ENCODE measurements around the gene GRN. TPM values are rescaled to one million over a fixed set of nuclear protein-coding genes. Genes with fewer than 3 reads are reported as not detected.

The GRN gene
- total and polyA plus RNA-seq, 2 of the 8 experiments (the other 6 are each of a cell fraction or from before 2014, with no cell fraction given) = 108 to 387 TPM

DNA sequence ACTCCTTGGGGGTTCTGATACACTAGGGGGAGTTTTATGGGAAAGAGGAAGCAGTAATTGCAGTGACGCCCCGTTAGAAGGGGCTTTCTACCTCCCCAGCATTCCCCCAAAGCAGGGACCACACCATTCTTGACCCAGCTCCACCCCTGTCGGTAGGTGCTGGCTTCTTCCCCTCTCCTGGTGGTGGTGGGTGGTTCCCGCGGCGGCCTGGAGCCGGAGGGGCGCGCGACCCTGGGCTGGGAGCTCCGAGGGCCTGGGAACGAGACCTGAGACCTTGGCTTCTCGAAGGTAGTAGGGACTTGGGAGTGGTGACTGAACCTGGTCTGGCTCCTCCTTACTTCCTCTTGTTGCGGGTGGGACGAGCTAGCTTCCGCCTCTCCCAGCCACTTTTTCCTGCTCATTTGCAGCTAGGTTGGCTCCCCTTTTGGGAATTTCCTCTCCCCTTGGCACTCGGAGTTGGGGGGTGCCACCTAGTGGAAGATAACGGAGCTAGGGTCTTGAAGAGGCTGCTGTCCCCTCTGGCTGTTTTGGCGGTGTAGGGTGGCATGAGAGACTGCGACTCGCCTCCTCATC is 438 bp downstream of the GRN start:
- no peaks in the 10 kb centered on the region for H3K9me3 ChIP-seq (ENCODE audit: insufficient read depth in 2 of 2, low read depth in 1 of 2, low read length in 1 of 2)
- peaks cover 0 to 13% of the 10 kb centered on the region in 2 experiments for H4K20me1 ChIP-seq (replicated peaks in 1 of 2; ENCODE audit: control insufficient read depth in 1 of 2, insufficient read depth in 2 of 2, low read length in 2 of 2)
- TF ChIP-seq, protein P1, sequence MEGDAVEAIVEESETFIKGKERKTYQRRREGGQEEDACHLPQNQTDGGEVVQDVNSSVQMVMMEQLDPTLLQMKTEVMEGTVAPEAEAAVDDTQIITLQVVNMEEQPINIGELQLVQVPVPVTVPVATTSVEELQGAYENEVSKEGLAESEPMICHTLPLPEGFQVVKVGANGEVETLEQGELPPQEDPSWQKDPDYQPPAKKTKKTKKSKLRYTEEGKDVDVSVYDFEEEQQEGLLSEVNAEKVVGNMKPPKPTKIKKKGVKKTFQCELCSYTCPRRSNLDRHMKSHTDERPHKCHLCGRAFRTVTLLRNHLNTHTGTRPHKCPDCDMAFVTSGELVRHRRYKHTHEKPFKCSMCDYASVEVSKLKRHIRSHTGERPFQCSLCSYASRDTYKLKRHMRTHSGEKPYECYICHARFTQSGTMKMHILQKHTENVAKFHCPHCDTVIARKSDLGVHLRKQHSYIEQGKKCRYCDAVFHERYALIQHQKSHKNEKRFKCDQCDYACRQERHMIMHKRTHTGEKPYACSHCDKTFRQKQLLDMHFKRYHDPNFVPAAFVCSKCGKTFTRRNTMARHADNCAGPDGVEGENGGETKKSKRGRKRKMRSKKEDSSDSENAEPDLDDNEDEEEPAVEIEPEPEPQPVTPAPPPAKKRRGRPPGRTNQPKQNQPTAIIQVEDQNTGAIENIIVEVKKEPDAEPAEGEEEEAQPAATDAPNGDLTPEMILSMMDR (IDR thresholded peaks at IDR 0.05; ENCODE audit: control extremely low read depth in 1 of 3, insufficient read depth in 1 of 3, low read depth in 1 of 3, low read length in 3 of 3) = peak; percentile 74 to 87 (median 84)
- TF ChIP-seq EZH2 (IDR thresholded peaks at IDR 0.05; ENCODE audit: low read depth, low read length, severe bottlenecking) (no peak), RAD21 (IDR thresholded peaks at IDR 0.05 in 1 of 2, conservative IDR thresholded peaks at IDR 0.05 in 1 of 2; ENCODE audit: low read depth in 2 of 2, low read length in 2 of 2) (peak; percentile 76 to 83), KDM1A (IDR thresholded peaks at IDR 0.05; ENCODE audit: borderline replicate concordance, low read length) (no peak), SIN3A (conservative IDR thresholded peaks at IDR 0.05 in 1 of 2, IDR thresholded peaks at IDR 0.05 in 1 of 2; ENCODE audit: low read depth in 1 of 2, low read length in 2 of 2) (peak in 1 of 2 experiments; percentile 72; a peak in 2 of 4 replicates), KDM4A (IDR thresholded peaks at IDR 0.05; ENCODE audit: low read depth, low read length, severe bottlenecking) (peak; percentile 77), TEAD4 (IDR thresholded peaks at IDR 0.05; ENCODE audit: low read depth, low read length) (peak; percentile 19; the same call in 1 of the 2 replicates), SRF (IDR thresholded peaks at IDR 0.05; ENCODE audit: low read depth, low read length) (no peak)

More for the DNA sequence above, 438 bp downstream of the GRN start:
- Histone ChIP-seq H4K5ac (ENCODE audit: insufficient read length, low read depth, low read length) (no peak overlapping the region), H3K23ac (ENCODE audit: insufficient read length) (no peak overlapping the region), H3K27me3 (replicated peaks in 1 of 4; ENCODE audit: control insufficient read depth in 3 of 4, extremely low read depth in 1 of 4, insufficient read depth in 3 of 4, low read length in 3 of 4) (peaks cover 0 to 3% (median 0%) of the 10 kb centered on the region in 4 experiments; a peak in 3 of 7 replicates), H2BK12ac (ENCODE audit: low read depth, low read length) (no peak overlapping the region), H3K23me2 (ENCODE audit: low read depth, low read length) (peaks cover 4% of the 10 kb centered on the region; the same call in 1 of the 2 replicates), H3K4ac (replicated peaks; ENCODE audit: insufficient read length, low read depth, low read length) (no peak overlapping the region), H3K27ac (ENCODE audit: low read depth, low read length) (0 out of 2 replicates have a peak overlapping the region, but pooled peaks have one; percentile 16), H2BK120ac (replicated peaks; ENCODE audit: low read depth, low read length) (no peak overlapping the region), H3K9ac (replicated peaks in 1 of 4; ENCODE audit: extremely low read depth in 1 of 4, low read depth in 3 of 4, low read length in 3 of 4) (peak overlapping the region in 3 of 4 experiments; percentile 20 to 38 (median 34); a peak in 5 of 7 replicates), H2BK20ac (ENCODE audit: low read length) (no peak overlapping the region), H3K36me3 (ENCODE audit: control insufficient read depth in 2 of 4, insufficient read depth in 4 of 4, low read length in 3 of 4) (no peaks in the 10 kb centered on the region), H3K4me2 (ENCODE audit: insufficient read depth in 1 of 2, low read depth in 2 of 2, low read length in 2 of 2) (peak overlapping the region; percentile 62 to 90), H2BK15ac (ENCODE audit: low read length) (no peak overlapping the region), H3K79me1 (ENCODE audit: low read depth, low read length) (no peaks in the 10 kb centered on the region), H3K4me3 (ENCODE audit: extremely low read depth in 1 of 4, insufficient read depth in 2 of 4, low read depth in 3 of 4, low read length in 4 of 4) (peak overlapping the region; percentile 52 to 95 (median 78)), H3K79me2 (ENCODE audit: control insufficient read depth in 1 of 2, insufficient read depth in 2 of 2, low read length in 2 of 2) (peaks cover 0 to 3% of the 10 kb centered on the region in 2 experiments; a peak in 1 of 4 replicates), H3K56ac (replicated peaks; ENCODE audit: insufficient read length, low read depth, low read length) (no peak overlapping the region), H3K4me1 (replicated peaks in 1 of 4; ENCODE audit: control insufficient read depth in 3 of 4, insufficient read depth in 4 of 4, low read length in 3 of 4) (peaks cover 0 to 2% (median 0%) of the 10 kb centered on the region in 4 experiments; a peak in 3 of 7 replicates), H2AK5ac (ENCODE audit: low read depth, low read length) (no peak overlapping the region), H3K14ac (ENCODE audit: insufficient read length) (no peak overlapping the region), H4K91ac (replicated peaks; ENCODE audit: insufficient read length, low read length) (no peak overlapping the region), H2BK5ac (ENCODE audit: low read depth, low read length) (0 out of 2 replicates have a peak overlapping the region, but pooled peaks have one; percentile 19), H4K8ac (ENCODE audit: extremely low read depth, insufficient read depth, low read length) (no peak overlapping the region), H3K18ac (ENCODE audit: extremely low read depth, low read length) (no peak overlapping the region), H2AFZ (ENCODE audit: low read length) (no peak overlapping the region)
- FAIRE-seq (peak; percentile 13), DNase-seq (ENCODE audit: low read depth in 1 of 2, low spot score in 2 of 2) (peak in 1 of 2 experiments; percentile 83)
- CTCF ChIA-PET (ENCODE audit: partially characterized antibody) = interaction anchor here (0.7 to 3.6 kb wide), 33 partner anchors 9 to 401 kb away, joined by 3 to 70 read pairs (median 4); partner anchors contain the start of gene SLC25A39
- 5% methylated on average over 18 of the region's 21 CpGs; no CpG with 5 or more reads in 1 of the 2 experiments for WGBS, 2 experiments (ENCODE audit: extremely low coverage in 1 of 2, insufficient coverage in 1 of 2, insufficient read length in 1 of 2, insufficient replicate concordance in 2 of 2, low coverage in 1 of 2, low lambda C conversion rate in 2 of 2, missing lambda C conversion rate in 1 of 2)
- POLR2A ChIA-PET (ENCODE audit: partially characterized antibody) = interaction anchor here (0.6 to 3.4 kb wide), 12 partner anchors 8 to 197 kb away, joined by 3 to 21 read pairs (median 4); partner anchors contain the start of gene SLC25A39
